ENCODE data around the gene ATOSA. TPM values are rescaled to one million over a fixed set of nuclear protein-coding genes. Genes with fewer than 3 reads are reported as not detected.
A peak's percentile ranks its signal among the peaks of the same experiment; 100 is the strongest.

ATOSA gene
- total RNA-seq, 1 experiment from 2014 or later: 13.2 TPM

- peaks cover 12% of the 10 kb centered on the region for H3K27me3 Mint-ChIP-seq (ENCODE audit: low read depth)
- TF ChIP-seq CBFB (CRISPR knock-in tag; IDR thresholded peaks at IDR 0.05; ENCODE audit: low read depth) (no peak), FOXJ3 (CRISPR knock-in tag; IDR thresholded peaks at IDR 0.05; ENCODE audit: borderline replicate concordance) (no peak), ZNF121 (CRISPR knock-in tag; IDR thresholded peaks at IDR 0.05) (no peak), E2F5 (CRISPR knock-in tag; IDR thresholded peaks at IDR 0.05) (no peak), NFE2L1 (CRISPR knock-in tag; IDR thresholded peaks at IDR 0.05) (no peak), PRDM15 (CRISPR knock-in tag; IDR thresholded peaks at IDR 0.05) (no peak), JAZF1 (CRISPR knock-in tag; IDR thresholded peaks at IDR 0.05) (no peak), ZNF671 (CRISPR knock-in tag; IDR thresholded peaks at IDR 0.05) (no peak), ZBTB21 (CRISPR knock-in tag; IDR thresholded peaks at IDR 0.05; ENCODE audit: borderline replicate concordance) (no peak)
- DNase-seq (ENCODE audit: low spot score): peak; percentile 36
- no peaks in the 10 kb centered on the region for H3K36me3 Mint-ChIP-seq
- H3K9me3 Mint-ChIP-seq: no peaks in the 10 kb centered on the region
- H3K4me3 Mint-ChIP-seq: peak overlapping the region; percentile 98
- ChIA-PET CTCF (interaction anchor here (0.6 to 0.9 kb wide), 2 partner anchors 58 to 150 kb away, joined by 3 read pairs; no protein-coding TSS in a partner anchor), POLR2A (interaction anchor here (1.0 to 1.4 kb wide), 3 partner anchors 32 to 109 kb away, joined by 3 to 4 read pairs (median 3); partner anchors contain the start of gene ARPP19)
- peak; percentile 38 for ATAC-seq
- H3K27ac Mint-ChIP-seq: peak overlapping the region; percentile 91
- H3K4me1 Mint-ChIP-seq: peaks cover 26% of the 10 kb centered on the region
Measured at GRCh38 chr15:52677593-52678467, 1.4 kb downstream of the ATOSA start.

DNA sequence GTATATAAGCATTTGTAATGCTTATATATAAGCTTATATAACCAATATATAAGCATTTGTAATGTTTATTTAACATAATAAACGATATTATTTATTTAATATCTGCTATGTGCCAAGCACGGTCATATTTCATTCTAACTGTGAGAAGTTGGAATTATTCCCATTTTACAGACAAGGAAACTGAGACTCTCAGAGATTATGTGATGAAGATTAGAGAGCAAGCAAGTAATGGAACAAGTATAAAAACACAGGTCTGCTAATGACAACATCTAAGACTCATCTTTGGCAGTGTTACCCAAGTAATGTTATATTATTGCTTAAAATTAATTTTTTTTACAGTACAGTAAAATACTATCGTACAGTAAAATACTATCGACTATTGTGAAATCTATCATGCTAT is 4.4 kb downstream of the ATOSA start:
- no peak for ATAC-seq
- H3K27ac Mint-ChIP-seq: no peak overlapping the region

More for the DNA sequence above, 4.4 kb downstream of the ATOSA start:
- no peak for TF ChIP-seq EMX1 (CRISPR knock-in tag; IDR thresholded peaks at IDR 0.05)
- no peak for TF ChIP-seq MXD4 (CRISPR knock-in tag; IDR thresholded peaks at IDR 0.05; ENCODE audit: borderline replicate concordance)
- TF ChIP-seq, protein P1, sequence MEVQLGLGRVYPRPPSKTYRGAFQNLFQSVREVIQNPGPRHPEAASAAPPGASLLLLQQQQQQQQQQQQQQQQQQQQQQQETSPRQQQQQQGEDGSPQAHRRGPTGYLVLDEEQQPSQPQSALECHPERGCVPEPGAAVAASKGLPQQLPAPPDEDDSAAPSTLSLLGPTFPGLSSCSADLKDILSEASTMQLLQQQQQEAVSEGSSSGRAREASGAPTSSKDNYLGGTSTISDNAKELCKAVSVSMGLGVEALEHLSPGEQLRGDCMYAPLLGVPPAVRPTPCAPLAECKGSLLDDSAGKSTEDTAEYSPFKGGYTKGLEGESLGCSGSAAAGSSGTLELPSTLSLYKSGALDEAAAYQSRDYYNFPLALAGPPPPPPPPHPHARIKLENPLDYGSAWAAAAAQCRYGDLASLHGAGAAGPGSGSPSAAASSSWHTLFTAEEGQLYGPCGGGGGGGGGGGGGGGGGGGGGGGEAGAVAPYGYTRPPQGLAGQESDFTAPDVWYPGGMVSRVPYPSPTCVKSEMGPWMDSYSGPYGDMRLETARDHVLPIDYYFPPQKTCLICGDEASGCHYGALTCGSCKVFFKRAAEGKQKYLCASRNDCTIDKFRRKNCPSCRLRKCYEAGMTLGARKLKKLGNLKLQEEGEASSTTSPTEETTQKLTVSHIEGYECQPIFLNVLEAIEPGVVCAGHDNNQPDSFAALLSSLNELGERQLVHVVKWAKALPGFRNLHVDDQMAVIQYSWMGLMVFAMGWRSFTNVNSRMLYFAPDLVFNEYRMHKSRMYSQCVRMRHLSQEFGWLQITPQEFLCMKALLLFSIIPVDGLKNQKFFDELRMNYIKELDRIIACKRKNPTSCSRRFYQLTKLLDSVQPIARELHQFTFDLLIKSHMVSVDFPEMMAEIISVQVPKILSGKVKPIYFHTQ (CRISPR knock-in tag; IDR thresholded peaks at IDR 0.05): no peak
- TF ChIP-seq NR2C2 (CRISPR knock-in tag; IDR thresholded peaks at IDR 0.05): no peak
- TF ChIP-seq, protein P2, sequence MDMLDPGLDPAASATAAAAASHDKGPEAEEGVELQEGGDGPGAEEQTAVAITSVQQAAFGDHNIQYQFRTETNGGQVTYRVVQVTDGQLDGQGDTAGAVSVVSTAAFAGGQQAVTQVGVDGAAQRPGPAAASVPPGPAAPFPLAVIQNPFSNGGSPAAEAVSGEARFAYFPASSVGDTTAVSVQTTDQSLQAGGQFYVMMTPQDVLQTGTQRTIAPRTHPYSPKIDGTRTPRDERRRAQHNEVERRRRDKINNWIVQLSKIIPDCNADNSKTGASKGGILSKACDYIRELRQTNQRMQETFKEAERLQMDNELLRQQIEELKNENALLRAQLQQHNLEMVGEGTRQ (CRISPR knock-in tag; IDR thresholded peaks at IDR 0.05): no peak
- TF ChIP-seq ZNF396 (CRISPR knock-in tag; IDR thresholded peaks at IDR 0.05; ENCODE audit: borderline replicate concordance): no peak
- no peak for TF ChIP-seq NR1H2 (CRISPR knock-in tag; IDR thresholded peaks at IDR 0.05)
- ChIA-PET POLR2A (no interaction called here), CTCF (no interaction called here)
- Mint-ChIP-seq H3K4me3 (no peak overlapping the region), H3K4me1 (peaks cover 27% of the 10 kb centered on the region), H3K36me3 (no peaks in the 10 kb centered on the region), H3K27me3 (ENCODE audit: low read depth) (no peaks in the 10 kb centered on the region), H3K9me3 (no peaks in the 10 kb centered on the region)
- no peak for DNase-seq (ENCODE audit: low spot score)
